NCI-H1694 treated with DMSO at 0.1 percent for 48 hours (cell line): Measurements from ENCODE around the gene AMMECR1L.
"Not testable (repeated sequence)": the region's sequence is repeated elsewhere in the genome, so short reads cannot be mapped to it uniquely, and the experiment has no call there.

Experiments
- DNase-seq: peaks from one replicate; lab custom pipeline; 2025; lab: John Stamatoyannopoulos, UW

The AMMECR1L gene

DNA sequence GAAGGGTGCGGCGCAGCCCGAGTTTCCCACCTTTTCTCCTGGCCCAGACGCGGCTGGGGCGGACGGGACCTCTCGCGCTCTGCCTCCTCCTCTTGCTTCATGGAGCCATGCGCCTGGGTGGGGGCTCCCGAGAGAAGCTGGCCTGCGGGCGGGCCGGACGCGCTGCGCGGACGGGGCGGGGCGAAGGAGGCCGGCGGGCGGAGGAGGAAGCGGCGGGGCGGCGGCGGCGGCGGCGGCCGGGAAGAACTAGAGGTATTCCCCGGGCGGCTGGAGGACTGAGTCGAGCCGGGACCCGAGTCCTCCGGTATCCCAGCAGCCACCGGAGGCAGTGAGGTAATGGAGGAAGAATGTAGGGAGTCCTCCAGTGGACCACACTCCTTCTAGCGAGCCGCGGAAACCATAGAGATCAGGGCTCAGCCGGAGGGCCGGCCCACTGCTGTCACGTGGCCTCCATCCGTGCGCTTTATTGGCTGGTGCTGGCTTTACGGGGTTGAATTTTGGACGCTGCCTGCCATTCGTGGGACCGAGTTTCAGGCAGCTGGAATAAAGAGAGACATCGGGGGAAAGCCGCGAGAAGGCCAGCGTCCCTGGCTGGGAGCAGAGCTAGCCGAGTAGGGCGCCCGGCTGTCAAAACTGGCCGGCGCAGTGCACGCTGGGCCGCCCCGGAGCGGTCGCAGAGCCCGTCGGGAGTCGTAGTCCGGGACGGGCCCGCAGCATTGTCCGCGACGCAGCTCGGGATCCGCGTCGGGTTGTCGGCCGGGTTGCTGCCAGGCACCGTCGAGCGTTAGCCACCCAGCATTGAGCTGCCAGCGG, at the start of gene AMMECR1L:
Gene AMMECR1L, minus strand, starts transcription at position 177 of the 813 bp plus-strand sequence. CDS start 11,722 bp downstream, outside the sequence.
- peak; percentile 52 for DNase-seq

GRCh38 chr2:127935337-127935736, 49.6 kb upstream of the AMMECR1L start:
- no peak for DNase-seq

DNA sequence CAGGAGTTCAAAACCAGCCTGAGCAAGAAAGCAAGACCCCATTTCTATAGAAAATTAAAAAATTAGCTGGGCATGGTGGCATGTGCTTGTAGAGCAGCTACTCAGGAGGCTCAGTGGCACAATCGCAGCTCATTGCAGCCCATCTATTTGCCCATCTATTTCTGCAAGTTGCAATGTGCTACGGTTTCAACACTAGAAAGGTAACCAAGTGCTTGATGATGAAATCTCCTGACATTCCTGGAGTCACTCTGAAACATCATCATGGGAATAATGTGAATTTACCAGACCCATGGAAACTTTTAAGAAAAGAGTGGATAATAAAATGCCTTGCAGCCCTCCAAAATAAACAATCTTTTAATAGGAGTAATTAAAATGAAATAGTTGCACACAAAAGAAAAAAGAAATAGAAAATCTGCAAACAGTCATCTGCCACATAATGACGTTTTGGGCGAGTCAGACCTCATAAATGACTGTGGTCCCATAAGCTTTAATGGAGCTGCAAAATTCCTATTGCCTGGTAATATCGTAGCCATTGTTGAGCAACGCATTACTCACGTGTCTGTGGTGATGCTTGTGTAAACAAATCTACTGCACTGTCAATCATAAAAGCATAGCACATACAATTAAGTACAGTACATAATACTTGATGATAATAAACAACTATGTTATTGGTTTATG, 46.6 kb upstream of the AMMECR1L start:
- DNase-seq, result no peak

- DNase-seq, result no peak
These were observed 43.7 kb upstream of the AMMECR1L start for GRCh38 chr2:127929449-127929848.

GRCh38 chr2:127927384-127927783, 41.6 kb upstream of the AMMECR1L start:
- no peak for DNase-seq

- no peak for DNase-seq
These were observed 32.2 kb upstream of the AMMECR1L start for GRCh38 chr2:127917916-127918315.

DNA sequence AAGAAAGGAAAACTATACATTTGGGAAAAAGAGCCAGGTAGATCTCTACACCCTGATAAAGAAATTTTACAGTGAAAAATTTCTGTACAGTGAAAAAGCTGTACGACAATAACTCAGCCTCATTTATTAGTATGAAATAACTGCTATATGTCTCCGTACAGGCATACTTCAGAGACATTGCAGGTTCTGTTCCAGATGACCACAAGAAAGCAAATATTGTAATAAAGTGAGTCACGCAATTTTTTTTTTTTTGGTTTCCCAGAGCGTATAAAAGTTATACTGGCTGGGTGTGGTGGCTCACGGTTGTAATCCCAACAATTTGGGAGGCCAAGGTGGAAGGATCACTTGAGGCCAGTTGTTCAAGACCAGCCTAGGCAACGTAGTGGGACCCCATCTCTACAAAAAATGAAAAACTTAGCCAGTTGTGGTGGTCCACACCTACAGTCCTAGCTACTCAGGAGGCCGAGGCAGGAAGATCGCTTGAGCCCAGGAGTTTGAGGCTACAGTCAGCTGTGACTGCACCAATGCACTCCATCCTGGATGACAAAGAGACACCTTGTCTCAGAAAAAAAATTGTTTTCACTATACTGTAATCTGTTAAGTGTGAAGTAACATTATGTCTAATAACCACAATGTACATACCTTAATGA, 28.2 kb upstream of the AMMECR1L start:
- no peak for DNase-seq

- DNase-seq, result no peak
These were observed 26.0 kb upstream of the AMMECR1L start for GRCh38 chr2:127911737-127912136.

DNA sequence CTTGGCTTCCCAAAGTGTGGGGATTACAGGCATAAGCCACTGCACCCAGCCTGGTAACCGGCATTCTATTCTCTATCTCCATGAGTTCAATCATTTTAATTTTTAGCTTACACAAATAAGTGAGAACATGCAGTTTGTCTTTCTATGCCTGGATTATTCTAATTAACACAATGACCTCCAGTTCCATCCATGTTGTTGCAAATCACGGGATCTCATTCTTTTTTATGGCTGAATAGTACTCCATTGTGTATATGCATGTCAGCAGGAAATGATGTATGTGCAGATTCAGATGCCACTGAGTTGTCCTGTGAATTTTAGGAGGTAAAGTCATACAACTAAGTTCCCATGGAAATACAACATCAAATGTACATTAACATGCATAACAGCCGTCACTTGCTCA, 24.7 kb upstream of the AMMECR1L start:
- DNase-seq, result no peak

DNA sequence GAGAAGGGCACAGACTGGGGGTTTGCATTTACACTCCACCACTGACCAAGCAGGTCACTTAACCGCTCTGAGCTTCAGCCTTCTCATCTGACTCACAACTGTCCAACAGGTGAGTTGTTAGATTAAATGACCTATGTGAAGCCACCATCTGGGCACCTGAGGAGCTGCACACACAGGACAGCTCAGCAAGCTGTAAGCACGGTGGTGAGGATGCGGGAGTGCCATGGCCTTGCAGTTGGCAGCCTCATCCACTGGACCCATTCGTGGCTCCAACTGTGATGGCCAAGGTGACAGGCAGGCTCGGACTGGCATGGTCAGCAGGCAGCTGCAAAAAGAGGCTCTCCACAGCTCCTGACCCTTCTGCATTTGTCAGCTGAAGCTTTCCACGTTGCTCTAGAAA, 23.3 kb upstream of the AMMECR1L start:
- no peak for DNase-seq

- DNase-seq, result not testable (repeated sequence)
These were observed 22.1 kb upstream of the AMMECR1L start for GRCh38 chr2:127907733-127908400.

DNA sequence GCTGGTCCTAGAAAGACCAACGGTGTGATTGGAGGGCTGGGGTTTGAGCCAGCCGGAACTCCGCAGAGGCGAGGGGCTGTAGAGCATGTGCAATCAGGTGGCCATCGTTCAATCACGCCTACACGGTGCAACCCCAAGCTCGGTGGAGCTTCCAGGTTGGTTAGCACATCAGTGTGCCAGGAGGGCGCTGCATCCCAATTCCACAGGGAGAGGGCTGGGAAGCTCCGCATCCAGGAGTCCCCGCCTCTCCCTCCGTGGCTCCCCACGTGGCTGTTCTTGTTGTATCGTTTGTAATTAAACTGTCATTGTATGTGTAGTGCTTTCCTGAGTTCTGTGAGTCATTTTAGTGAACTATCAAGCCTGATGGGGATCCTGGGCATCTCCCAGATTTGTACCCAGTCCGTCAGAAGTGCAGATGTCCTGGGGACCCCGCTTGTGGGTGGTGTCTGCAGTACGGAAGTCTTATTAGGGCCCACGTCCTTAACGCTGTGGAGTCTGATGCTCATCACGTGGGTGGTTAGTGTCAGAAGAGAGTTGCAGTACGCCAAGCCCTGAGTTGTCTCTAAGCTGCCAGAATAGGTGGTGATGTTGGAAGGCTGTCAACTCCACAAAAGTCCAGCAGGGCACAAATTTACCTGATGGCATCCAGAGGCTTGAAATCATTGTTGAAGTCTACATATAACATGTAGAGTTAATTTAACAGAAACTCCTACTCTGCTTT, 20.6 kb upstream of the AMMECR1L start:
- no peak for DNase-seq

GRCh38 chr2:127901339-127902056, 15.7 kb upstream of the AMMECR1L start:
- no peak for DNase-seq

GRCh38 chr2:127897531-127898211, 11.9 kb upstream of the AMMECR1L start:
- no peak for DNase-seq

- DNase-seq, result no peak
These were observed 7.7 kb upstream of the AMMECR1L start for GRCh38 chr2:127893494-127893893.

GRCh38 chr2:127893033-127893432, 7.3 kb upstream of the AMMECR1L start:
- DNase-seq, result no peak

- DNase-seq, result no peak
These were observed 6.1 kb upstream of the AMMECR1L start for GRCh38 chr2:127891811-127892210.

GRCh38 chr2:127890756-127891155, 5.0 kb upstream of the AMMECR1L start:
- not testable (repeated sequence) for DNase-seq

- DNase-seq, result no peak
These were observed 3.0 kb upstream of the AMMECR1L start for GRCh38 chr2:127888772-127889171.

- DNase-seq, result no peak
These were observed 2.0 kb upstream of the AMMECR1L start for GRCh38 chr2:127887776-127888130.
